Thymus (tissue), 11 donors: Measurements from ENCODE around the gene HDAC4. TPM values are rescaled to one million over a fixed set of nuclear protein-coding genes. Genes with fewer than 3 reads are reported as not detected.

Experiments used
- DNase-seq, 9 donors: peaks; one replicate each; pipeline ENCODE4 v3.0.0-alpha.2; 2013; ENCODE audit warnings: low spot score in 9 of 9, low read depth in 6 of 9, missing footprints in 1 of 9
- H3K27ac ChIP-seq, 2 donors: one replicate each; pipeline ENCODE4 v1.5.1; 2013; ENCODE audit warnings: control low read depth in 1 of 2, low read depth in 1 of 2, low read length in 1 of 2, mild to moderate bottlenecking in 1 of 2, moderate library complexity in 1 of 2
- H3K27me3 ChIP-seq, 2 donors: one replicate each; pipeline ENCODE4 v1.5.1; 2013; ENCODE audit warnings: low read length in 1 of 2; ENCODE audit not compliant: control insufficient read depth in 2 of 2, insufficient read depth in 1 of 2
- H3K36me3 ChIP-seq, 2 donors: one replicate each; pipeline ENCODE4 v1.5.1; 2013; ENCODE audit warnings: low read length in 1 of 2, mild to moderate bottlenecking in 1 of 2, moderate library complexity in 1 of 2; ENCODE audit not compliant: control insufficient read depth in 2 of 2, insufficient read depth in 2 of 2
- H3K4me1 ChIP-seq, 2 donors: one replicate each; pipeline ENCODE4 v1.5.1; 2013; ENCODE audit warnings: low read length in 2 of 2; ENCODE audit not compliant: control insufficient read depth in 2 of 2, insufficient read depth in 2 of 2
- H3K4me3 ChIP-seq, 2 donors: one replicate each; pipeline ENCODE4 v1.5.1; 2013; ENCODE audit warnings: low read length in 2 of 2, control low read depth in 1 of 2, mild to moderate bottlenecking in 1 of 2
- H3K9me3 ChIP-seq, 2 donors: one replicate each; pipeline ENCODE4 v1.5.1; 2013; ENCODE audit warnings: low read length in 1 of 2, mild to moderate bottlenecking in 1 of 2; ENCODE audit not compliant: control insufficient read depth in 2 of 2, insufficient read depth in 1 of 2
- WGBS: extraction: QIAGEN DNeasy Blood & Tissue Kit; methylation state at CpG from one replicate; pipeline ENCODE4 v1.1.7; 2013; 5-methylcytosine and 5-hydroxymethylcytosine counted together
- polyA plus RNA-seq: library from polyadenylated mRNA; stranded (reverse); fragments of 200-250 nt; gene quantifications from one replicate; pipeline ENCODE4 v1.2.3, GENCODE V29; 2013
- total RNA-seq: library from RNA; stranded (reverse); fragments of 120-200 nt; gene quantifications from one replicate; pipeline ENCODE4 v1.2.4, GENCODE V29; 2013
- donor health status: healthy.

Gene HDAC4
- total and polyA plus RNA-seq, 2 donors, result 7.8 to 17.9 TPM

DNA sequence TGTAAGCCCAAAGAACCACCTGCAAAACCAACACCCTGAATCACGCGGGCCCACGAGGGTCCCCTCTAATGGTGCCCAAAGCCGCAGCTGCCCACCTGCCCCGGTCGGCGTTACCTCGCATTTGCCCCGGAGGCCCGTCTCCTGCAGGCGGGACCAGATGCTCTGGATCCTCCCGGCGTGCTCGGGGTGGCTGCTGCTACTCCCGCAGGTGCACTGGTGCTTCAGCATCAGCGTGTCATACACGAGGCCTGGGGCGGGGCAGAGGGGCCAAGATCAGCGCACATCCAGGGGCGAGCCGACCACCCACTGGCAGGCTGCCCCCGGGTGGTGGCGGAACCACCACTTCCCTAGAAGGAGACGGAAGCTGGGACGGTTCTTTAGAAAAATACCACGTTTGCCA is 292.9 kb downstream of the HDAC4 start:
- H3K27ac ChIP-seq, result no peak overlapping the region
- 97% methylated on average over 26 of the region's 26 CpGs for whole genome bisulfite sequencing

DNA sequence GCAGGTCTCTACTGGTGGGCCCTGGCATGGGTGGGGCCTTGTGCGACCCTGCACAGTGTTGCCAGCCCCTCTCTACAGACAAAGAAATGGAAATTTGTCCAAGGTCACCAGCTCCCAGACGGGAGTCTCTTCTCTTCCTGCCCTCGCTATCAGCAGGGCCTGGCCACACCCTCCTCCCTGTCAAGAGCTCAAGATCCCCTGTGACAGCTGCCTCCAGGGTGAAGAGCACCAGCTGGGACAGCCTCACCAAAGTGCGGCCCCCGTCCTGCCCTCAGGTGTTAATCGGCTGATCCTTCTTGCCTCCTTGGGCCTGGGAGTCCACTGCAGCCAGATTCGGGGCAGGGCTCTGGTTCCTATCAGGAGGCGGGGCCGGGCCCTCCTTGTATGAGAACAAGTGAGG is 293.9 kb downstream of the HDAC4 start:
- 99% methylated on average over 9 of the region's 9 CpGs for WGBS
- H3K4me1 ChIP-seq, result no peaks in the 10 kb centered on the region
- H3K4me3 ChIP-seq, result no peak overlapping the region
- H3K9me3 ChIP-seq, result no peaks in the 10 kb centered on the region
- peaks cover 92 to 97% of the 10 kb centered on the region in 2 donors for H3K36me3 ChIP-seq
- no peak overlapping the region for H3K27ac ChIP-seq
- no peak for DNase-seq
- no peaks in the 10 kb centered on the region for H3K27me3 ChIP-seq

More for the DNA sequence above, 292.9 kb downstream of the HDAC4 start:
- no peaks in the 10 kb centered on the region for H3K27me3 ChIP-seq
- DNase-seq, result no peak
- H3K4me1 ChIP-seq, result no peaks in the 10 kb centered on the region
- no peaks in the 10 kb centered on the region for H3K9me3 ChIP-seq
- peaks cover 86 to 97% of the 10 kb centered on the region in 2 donors for H3K36me3 ChIP-seq
- no peak overlapping the region for H3K4me3 ChIP-seq

DNA sequence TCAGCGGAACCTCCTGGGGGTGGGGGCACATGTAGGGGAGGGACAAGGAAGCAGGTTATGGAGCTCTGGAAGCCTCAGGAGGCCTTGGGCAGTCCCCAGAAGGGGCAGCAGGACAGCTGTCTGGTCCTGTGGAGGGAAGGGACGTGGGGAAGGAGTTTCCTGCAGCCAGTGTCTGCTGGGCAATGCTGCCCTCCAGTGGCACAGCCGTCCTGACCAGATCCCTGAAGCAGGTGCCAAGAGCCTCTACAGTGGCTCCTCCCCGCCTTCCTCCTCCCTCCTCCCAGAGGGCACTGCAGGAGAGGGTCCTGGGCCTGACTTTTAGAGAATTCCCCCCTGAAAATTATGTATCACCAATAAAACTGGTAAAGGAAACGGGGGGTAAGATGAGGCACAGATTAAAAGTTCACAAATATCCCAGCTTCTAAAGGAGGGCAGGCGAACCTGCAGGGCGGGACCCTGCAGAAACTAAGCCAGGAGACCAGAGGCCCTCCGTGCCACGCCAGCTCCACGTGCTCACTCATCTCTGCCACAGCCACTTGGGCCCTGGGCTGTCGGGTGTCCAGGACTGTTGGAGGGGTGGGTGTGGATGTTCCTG is 294.4 kb downstream of the HDAC4 start:
- 85% methylated on average over 11 of the region's 11 CpGs for WGBS
- no peak for DNase-seq

DNA sequence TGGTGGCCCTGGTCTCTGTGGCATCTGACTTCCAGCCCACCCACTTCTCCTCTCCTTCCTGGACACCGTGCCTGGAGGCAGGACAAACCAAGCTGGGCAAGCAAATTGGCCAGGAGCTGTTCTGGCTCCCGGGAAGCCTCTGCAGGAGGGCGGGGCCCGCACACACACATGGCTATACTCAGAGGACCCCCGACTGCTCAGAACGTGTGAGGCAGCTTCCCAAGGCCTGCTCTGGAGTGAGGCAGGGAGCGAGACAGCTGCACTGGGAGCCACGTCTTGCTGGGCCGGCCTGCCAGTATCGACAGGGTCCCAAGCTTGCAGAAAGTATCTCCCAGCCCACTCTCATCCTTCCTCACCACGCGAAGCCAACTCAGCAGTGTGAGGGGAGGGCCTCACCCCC is 295.6 kb downstream of the HDAC4 start:
- no peaks in the 10 kb centered on the region for H3K9me3 ChIP-seq

More for the DNA sequence above, 294.4 kb downstream of the HDAC4 start:
- H3K27ac ChIP-seq, result no peak overlapping the region
- peaks cover 92 to 96% of the 10 kb centered on the region in 2 donors for H3K36me3 ChIP-seq
- no peak overlapping the region for H3K4me3 ChIP-seq
- H3K4me1 ChIP-seq, result no peaks in the 10 kb centered on the region
- no peaks in the 10 kb centered on the region for H3K27me3 ChIP-seq
- no peaks in the 10 kb centered on the region for H3K9me3 ChIP-seq

DNA sequence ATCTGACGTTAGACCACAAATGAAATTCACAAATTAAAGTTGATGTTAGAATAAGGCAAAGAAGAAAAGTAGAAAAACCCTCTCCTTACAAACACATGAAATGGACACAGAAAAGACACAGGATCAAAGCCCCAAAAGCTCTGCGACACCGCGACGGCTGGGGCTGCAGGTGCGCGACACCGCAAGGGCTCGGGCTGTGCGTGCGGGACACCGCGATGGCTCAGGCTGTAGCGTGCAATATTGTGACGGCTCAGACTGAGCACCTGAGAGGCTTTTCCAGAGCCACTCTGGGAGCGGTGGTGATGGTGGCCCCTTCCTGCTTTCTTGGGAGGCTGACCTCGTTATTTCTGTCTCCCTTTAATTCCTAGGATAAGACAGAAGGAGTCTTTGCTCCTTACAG is 296.0 kb downstream of the HDAC4 start:
- Histone ChIP-seq H3K36me3 (peaks cover 96% of the 10 kb centered on the region in 2 donors), H3K4me1 (no peaks in the 10 kb centered on the region), H3K9me3 (no peaks in the 10 kb centered on the region), H3K4me3 (no peak overlapping the region), H3K27me3 (no peaks in the 10 kb centered on the region), H3K27ac (no peak overlapping the region)
- 97% methylated on average over 17 of the region's 17 CpGs for WGBS
- DNase-seq, result no peak

More for the DNA sequence above, 295.6 kb downstream of the HDAC4 start:
- Histone ChIP-seq H3K4me1 (no peaks in the 10 kb centered on the region), H3K27ac (no peak overlapping the region), H3K36me3 (peaks cover 95 to 96% of the 10 kb centered on the region in 2 donors), H3K4me3 (no peak overlapping the region), H3K27me3 (no peaks in the 10 kb centered on the region)
- DNase-seq, result no peak
- WGBS, result 95% methylated on average over 12 of the region's 12 CpGs

DNA sequence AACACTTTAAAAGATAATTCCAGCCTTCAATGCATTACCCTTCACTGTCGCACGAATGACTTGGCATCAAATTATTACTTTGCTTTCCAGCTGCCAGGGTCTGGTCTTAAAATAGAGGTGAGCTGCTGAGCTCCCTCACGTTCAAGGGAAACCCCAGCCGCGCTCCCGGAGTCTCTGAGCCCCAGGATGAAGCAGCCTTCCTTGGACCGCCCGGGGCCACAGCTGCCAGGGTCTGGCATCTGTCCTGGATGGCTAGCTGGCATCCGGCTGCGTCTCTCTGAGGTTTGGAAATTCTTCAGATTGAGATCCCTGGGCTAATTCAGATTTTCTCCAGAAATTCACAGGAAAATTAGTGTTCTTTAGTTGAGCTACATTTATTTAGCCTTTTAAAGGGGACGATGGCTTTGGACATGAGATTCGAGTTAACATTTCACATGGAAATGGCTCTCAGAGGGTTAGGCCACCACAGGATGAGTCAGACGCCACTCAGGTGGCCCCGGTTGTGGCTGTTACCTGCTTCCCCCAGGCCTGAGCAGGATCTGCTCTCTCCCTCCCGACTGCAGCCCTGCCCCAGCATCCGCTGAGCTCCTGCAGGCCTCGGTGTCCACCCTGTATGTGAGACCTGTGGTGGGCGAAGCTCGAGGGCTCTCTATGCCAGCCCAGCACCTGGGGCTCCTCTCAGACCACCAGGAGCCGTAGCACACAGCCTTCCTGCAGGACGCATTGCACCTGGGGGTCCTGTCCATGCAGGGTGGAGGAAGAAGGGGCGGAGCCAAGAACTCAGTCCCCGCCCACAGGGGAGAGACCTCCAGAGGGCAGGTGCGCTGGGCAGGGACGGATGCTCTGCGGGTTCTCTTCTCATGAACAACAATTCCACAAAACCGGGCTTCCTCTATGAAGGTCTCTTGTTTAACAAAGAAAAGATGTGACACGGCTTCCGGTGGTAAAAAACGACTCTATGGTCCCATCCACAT is 297.4 kb downstream of the HDAC4 start:
- no peak for DNase-seq
- no peaks in the 10 kb centered on the region for H3K4me1 ChIP-seq
- no peaks in the 10 kb centered on the region for H3K9me3 ChIP-seq
- H3K4me3 ChIP-seq, result no peak overlapping the region
- H3K27ac ChIP-seq, result no peak overlapping the region
- peaks cover 90% of the 10 kb centered on the region in 2 donors for H3K36me3 ChIP-seq
- WGBS, result 97% methylated on average over 30 of the region's 30 CpGs
- no peaks in the 10 kb centered on the region for H3K27me3 ChIP-seq

DNA sequence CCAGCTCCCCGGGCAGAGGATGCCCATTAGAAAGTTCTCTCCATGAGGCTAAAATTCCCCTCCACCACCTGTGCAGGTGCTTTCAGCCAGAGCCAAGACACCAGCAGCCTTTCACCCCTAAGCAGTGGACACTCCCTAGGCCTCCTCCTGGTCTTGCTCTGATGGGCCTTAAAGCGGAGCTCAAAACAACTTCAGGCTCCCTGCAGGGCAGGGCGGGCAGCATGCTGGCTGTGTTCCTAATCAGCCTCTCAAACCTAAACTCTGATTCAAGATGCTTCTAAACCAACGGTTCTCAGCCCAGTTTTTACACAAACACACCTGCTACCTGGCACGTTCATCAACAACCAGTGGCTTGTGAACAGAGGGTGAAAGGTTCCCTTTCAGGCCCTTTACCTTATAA is 298.6 kb downstream of the HDAC4 start:
- Histone ChIP-seq H3K27me3 (no peaks in the 10 kb centered on the region), H3K4me1 (no peaks in the 10 kb centered on the region), H3K27ac (no peak overlapping the region), H3K4me3 (no peak overlapping the region), H3K9me3 (no peaks in the 10 kb centered on the region), H3K36me3 (peaks cover 85 to 90% of the 10 kb centered on the region in 2 donors)
- DNase-seq, result no peak
- 97% methylated on average over 5 of the region's 5 CpGs for WGBS

DNA sequence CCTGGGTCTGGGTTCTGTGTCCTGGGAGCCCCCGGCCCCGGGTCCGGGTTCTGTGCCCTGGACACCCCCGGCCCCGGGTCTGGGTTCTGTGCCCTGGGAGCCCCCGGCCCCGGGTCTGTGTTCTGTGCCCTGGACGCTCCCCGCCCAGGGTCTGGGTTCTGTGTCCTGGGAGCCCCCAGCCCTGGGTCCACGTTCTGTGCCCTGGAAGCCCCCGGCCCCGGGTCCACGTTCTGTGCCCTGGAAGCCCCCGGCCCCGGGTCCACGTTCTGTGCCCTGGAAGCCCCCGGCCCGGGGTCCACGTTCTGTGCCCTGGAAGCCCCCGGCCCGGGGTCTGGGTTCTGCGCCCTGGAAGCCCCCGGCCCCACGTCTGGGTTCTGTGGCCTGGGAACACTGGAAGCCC is 299.0 kb downstream of the HDAC4 start:
- Histone ChIP-seq H3K9me3 (peaks cover 0 to 2% of the 10 kb centered on the region in 2 donors), H3K36me3 (peaks cover 80 to 90% of the 10 kb centered on the region in 2 donors), H3K27me3 (no peaks in the 10 kb centered on the region), H3K4me3 (no peak overlapping the region), H3K4me1 (no peaks in the 10 kb centered on the region), H3K27ac (no peak overlapping the region)
- DNase-seq, result no peak
- 96% methylated on average over 24 of the region's 24 CpGs for WGBS

DNA sequence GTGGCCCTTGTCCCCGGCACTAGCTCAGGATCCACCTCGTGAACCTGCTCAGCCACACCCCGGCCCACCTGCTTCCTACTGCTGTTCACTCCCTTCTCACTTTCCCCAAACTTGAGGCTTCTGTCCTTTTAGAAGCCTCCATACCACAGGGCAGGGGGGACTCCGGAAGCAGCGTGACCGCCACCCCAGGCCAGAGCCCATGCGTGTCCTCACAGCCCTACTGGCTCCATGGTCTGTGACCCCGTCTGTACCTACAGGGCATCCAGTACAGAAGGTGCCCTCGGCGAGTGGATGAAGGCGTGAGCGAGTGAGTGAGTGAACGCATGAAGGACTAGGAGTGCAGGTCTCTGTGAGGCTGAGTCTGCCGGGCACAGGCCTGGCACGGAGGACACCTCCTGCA is 299.7 kb downstream of the HDAC4 start:
- DNase-seq, result no peak
- peaks cover 0 to 4% of the 10 kb centered on the region in 2 donors for H3K9me3 ChIP-seq
- WGBS, result 98% methylated on average over 15 of the region's 15 CpGs
- no peak overlapping the region for H3K27ac ChIP-seq
- no peak overlapping the region for H3K4me3 ChIP-seq
- H3K27me3 ChIP-seq, result no peaks in the 10 kb centered on the region
- H3K36me3 ChIP-seq, result peaks cover 73 to 85% of the 10 kb centered on the region in 2 donors
- no peaks in the 10 kb centered on the region for H3K4me1 ChIP-seq
